ENCODE results near the gene CCDC201.

The CCDC201 gene

DNA sequence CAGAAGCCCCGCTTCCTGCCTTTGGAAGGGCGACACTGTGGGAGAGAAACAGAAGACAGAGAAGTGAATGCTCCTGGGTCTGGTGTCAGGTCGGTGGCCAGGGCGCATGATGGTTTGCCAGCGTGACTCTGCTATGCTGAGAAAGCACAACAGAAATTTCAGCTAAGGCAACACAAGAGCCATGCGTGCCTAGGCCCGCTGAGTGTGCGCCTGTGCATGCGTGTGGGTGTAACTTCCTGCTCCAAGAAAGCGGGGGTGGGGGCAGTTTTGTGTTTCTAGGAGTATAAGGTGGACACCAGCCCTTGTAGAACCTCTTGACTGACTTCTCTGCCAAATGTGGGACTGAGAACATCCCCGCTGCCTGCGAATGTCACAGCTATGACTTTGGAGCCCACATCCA lies 42.0 kb upstream of the CCDC201 start:
- H3K27me3 ChIP-seq (ENCODE audit: control insufficient read depth, insufficient read depth, low read length) = peaks cover 43% of the 10 kb centered on the region
- no peaks in the 10 kb centered on the region for H3K36me3 ChIP-seq (ENCODE audit: control insufficient read depth, insufficient read depth, low read length)
- H3K27ac ChIP-seq (ENCODE audit: low read depth, low read length) = no peak overlapping the region
- H3K9ac ChIP-seq (ENCODE audit: low read length) = no peak overlapping the region
- no peak overlapping the region for H3K4me3 ChIP-seq (ENCODE audit: low read depth, low read length)
- no peaks in the 10 kb centered on the region for H3K9me3 ChIP-seq (ENCODE audit: control insufficient read depth, insufficient read depth, low read depth, low read length)
- peaks cover 4% of the 10 kb centered on the region; the same call in 1 of the 2 replicates for H3K4me1 ChIP-seq (ENCODE audit: control insufficient read depth, insufficient read depth, low read length)

GRCh38 chr7:45912972-45913371 lies 40.1 kb upstream of the CCDC201 start:
- Histone ChIP-seq H3K9ac (ENCODE audit: low read length) (no peak overlapping the region), H3K4me1 (ENCODE audit: control insufficient read depth, insufficient read depth, low read length) (peaks cover 3% of the 10 kb centered on the region; the same call in 1 of the 2 replicates), H3K27me3 (ENCODE audit: control insufficient read depth, insufficient read depth, low read length) (peaks cover 23% of the 10 kb centered on the region), H3K27ac (ENCODE audit: low read depth, low read length) (no peak overlapping the region), H3K36me3 (ENCODE audit: control insufficient read depth, insufficient read depth, low read length) (no peaks in the 10 kb centered on the region), H3K4me3 (ENCODE audit: low read depth, low read length) (no peak overlapping the region), H3K9me3 (ENCODE audit: control insufficient read depth, insufficient read depth, low read depth, low read length) (no peaks in the 10 kb centered on the region)

DNA sequence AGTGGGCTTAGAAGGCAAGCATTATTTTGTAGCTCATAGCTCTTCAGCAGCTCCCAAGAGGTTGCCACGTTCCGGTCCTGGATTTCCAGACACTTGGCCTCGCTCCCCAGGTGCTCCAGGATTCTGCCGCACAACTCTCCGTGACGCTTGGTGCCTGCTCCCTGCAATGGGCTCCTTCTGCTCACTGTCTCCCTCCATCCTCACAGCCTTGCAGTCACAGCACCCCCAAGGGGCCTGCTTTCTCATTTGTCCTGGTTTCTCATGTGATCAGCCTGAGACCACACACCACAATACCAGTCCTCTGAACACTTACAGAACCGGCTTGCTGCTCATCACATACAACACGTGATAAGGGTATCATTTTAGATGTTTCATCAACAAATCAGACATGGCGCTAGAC lies 38.4 kb upstream of the CCDC201 start:
- Histone ChIP-seq H3K4me3 (ENCODE audit: low read depth, low read length) (no peak overlapping the region), H3K27ac (ENCODE audit: low read depth, low read length) (no peak overlapping the region), H3K36me3 (ENCODE audit: control insufficient read depth, insufficient read depth, low read length) (no peaks in the 10 kb centered on the region), H3K4me1 (ENCODE audit: control insufficient read depth, insufficient read depth, low read length) (no peaks in the 10 kb centered on the region), H3K9ac (ENCODE audit: low read length) (no peak overlapping the region), H3K9me3 (ENCODE audit: control insufficient read depth, insufficient read depth, low read depth, low read length) (no peaks in the 10 kb centered on the region), H3K27me3 (ENCODE audit: control insufficient read depth, insufficient read depth, low read length) (peaks cover 8% of the 10 kb centered on the region)

- H3K9ac ChIP-seq (ENCODE audit: low read length) = no peak overlapping the region
- H3K4me3 ChIP-seq (ENCODE audit: low read depth, low read length) = no peak overlapping the region
- H3K9me3 ChIP-seq (ENCODE audit: control insufficient read depth, insufficient read depth, low read depth, low read length) = no peaks in the 10 kb centered on the region
- H3K4me1 ChIP-seq (ENCODE audit: control insufficient read depth, insufficient read depth, low read length) = no peaks in the 10 kb centered on the region
- peaks cover 3% of the 10 kb centered on the region for H3K27me3 ChIP-seq (ENCODE audit: control insufficient read depth, insufficient read depth, low read length)
- no peaks in the 10 kb centered on the region for H3K36me3 ChIP-seq (ENCODE audit: control insufficient read depth, insufficient read depth, low read length)
- no peak overlapping the region for H3K27ac ChIP-seq (ENCODE audit: low read depth, low read length)
Observed at GRCh38 chr7:45910855-45911254, 38.0 kb upstream of the CCDC201 start.

DNA sequence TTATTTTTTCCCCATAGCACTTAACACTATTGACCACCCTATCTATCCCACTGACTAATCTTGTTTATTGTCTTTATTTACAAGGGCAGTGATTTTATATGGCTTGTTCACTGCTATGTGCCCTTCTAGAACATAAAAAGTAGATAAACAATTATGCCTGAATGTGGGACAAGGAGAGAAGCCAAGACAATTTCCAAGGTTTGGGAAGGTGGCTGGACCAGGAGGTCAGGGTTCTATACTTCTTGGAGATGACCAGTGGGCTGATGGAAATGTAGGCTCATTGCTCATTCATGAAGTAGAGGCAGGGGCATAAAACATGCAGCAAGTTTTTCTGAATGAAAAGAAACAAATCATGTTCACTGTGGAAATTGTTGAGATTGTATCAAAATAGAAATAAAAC lies 36.7 kb upstream of the CCDC201 start:
- no peaks in the 10 kb centered on the region for H3K4me1 ChIP-seq (ENCODE audit: control insufficient read depth, insufficient read depth, low read length)
- H3K27me3 ChIP-seq (ENCODE audit: control insufficient read depth, insufficient read depth, low read length) = no peaks in the 10 kb centered on the region
- H3K36me3 ChIP-seq (ENCODE audit: control insufficient read depth, insufficient read depth, low read length) = no peaks in the 10 kb centered on the region
- H3K27ac ChIP-seq (ENCODE audit: low read depth, low read length) = no peak overlapping the region
- H3K9me3 ChIP-seq (ENCODE audit: control insufficient read depth, insufficient read depth, low read depth, low read length) = no peaks in the 10 kb centered on the region
- no peak overlapping the region for H3K9ac ChIP-seq (ENCODE audit: low read length)
- no peak overlapping the region for H3K4me3 ChIP-seq (ENCODE audit: low read depth, low read length)

DNA sequence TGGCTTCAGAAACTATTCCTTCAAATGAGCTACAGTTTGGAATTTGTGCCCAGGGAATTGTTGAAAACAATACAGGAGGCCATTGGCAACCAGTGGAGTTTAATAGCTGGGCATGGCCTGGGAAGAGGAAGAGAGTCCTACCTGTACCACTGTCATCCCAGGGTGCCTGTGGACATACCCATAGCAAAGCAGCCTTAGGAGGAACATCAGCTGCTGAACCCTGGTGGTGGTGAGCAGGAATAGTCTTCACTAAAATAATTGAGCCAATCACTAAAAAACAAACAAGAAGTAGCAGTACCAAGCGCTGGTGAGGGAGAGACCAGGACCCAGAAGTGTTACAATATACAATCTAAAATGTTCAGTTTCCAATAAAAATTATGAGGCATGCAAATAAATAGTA lies 29.9 kb upstream of the CCDC201 start:
- H3K9me3 ChIP-seq (ENCODE audit: control insufficient read depth, insufficient read depth, low read depth, low read length) = no peaks in the 10 kb centered on the region
- no peaks in the 10 kb centered on the region for H3K36me3 ChIP-seq (ENCODE audit: control insufficient read depth, insufficient read depth, low read length)
- no peak overlapping the region for H3K4me3 ChIP-seq (ENCODE audit: low read depth, low read length)
- no peak overlapping the region for H3K9ac ChIP-seq (ENCODE audit: low read length)
- no peak overlapping the region for H3K27ac ChIP-seq (ENCODE audit: low read depth, low read length)
- H3K4me1 ChIP-seq (ENCODE audit: control insufficient read depth, insufficient read depth, low read length) = no peaks in the 10 kb centered on the region
- H3K27me3 ChIP-seq (ENCODE audit: control insufficient read depth, insufficient read depth, low read length) = no peaks in the 10 kb centered on the region

DNA sequence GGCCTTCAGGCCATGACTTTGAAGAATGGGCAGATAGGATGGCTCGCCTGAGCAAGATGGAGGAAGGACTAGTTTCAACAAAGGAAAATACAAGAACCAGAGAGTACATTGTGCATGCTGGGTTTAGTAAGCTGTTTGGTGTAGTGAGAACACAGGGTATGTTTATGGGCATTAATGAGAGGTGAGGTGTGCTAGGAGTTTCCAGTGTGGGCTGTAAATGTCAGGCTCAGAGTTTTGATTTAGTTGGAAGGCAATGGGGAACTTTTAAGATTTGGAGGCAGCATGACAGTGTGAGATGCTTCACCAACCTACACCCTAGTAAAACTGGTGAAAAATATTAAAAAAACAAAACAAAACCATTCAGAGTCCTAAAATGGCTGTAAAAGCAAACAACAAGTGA lies 28.7 kb upstream of the CCDC201 start:
- Histone ChIP-seq H3K9me3 (ENCODE audit: control insufficient read depth, insufficient read depth, low read depth, low read length) (no peaks in the 10 kb centered on the region), H3K9ac (ENCODE audit: low read length) (no peak overlapping the region), H3K27ac (ENCODE audit: low read depth, low read length) (no peak overlapping the region), H3K4me3 (ENCODE audit: low read depth, low read length) (no peak overlapping the region), H3K36me3 (ENCODE audit: control insufficient read depth, insufficient read depth, low read length) (no peaks in the 10 kb centered on the region), H3K27me3 (ENCODE audit: control insufficient read depth, insufficient read depth, low read length) (no peaks in the 10 kb centered on the region), H3K4me1 (ENCODE audit: control insufficient read depth, insufficient read depth, low read length) (no peaks in the 10 kb centered on the region)

GRCh38 chr7:45898222-45898621 lies 25.3 kb upstream of the CCDC201 start:
- Histone ChIP-seq H3K9ac (ENCODE audit: low read length) (no peak overlapping the region), H3K36me3 (ENCODE audit: control insufficient read depth, insufficient read depth, low read length) (no peaks in the 10 kb centered on the region), H3K9me3 (ENCODE audit: control insufficient read depth, insufficient read depth, low read depth, low read length) (no peaks in the 10 kb centered on the region), H3K27me3 (ENCODE audit: control insufficient read depth, insufficient read depth, low read length) (peaks cover 6% of the 10 kb centered on the region; the same call in 1 of the 2 replicates), H3K4me3 (ENCODE audit: low read depth, low read length) (no peak overlapping the region), H3K4me1 (ENCODE audit: control insufficient read depth, insufficient read depth, low read length) (no peaks in the 10 kb centered on the region), H3K27ac (ENCODE audit: low read depth, low read length) (no peak overlapping the region)

GRCh38 chr7:45897042-45897690 lies 24.3 kb upstream of the CCDC201 start:
- H3K4me3 ChIP-seq (ENCODE audit: low read depth, low read length) = no peak overlapping the region
- no peaks in the 10 kb centered on the region for H3K9me3 ChIP-seq (ENCODE audit: control insufficient read depth, insufficient read depth, low read depth, low read length)
- H3K36me3 ChIP-seq (ENCODE audit: control insufficient read depth, insufficient read depth, low read length) = no peaks in the 10 kb centered on the region
- peaks cover 9% of the 10 kb centered on the region; the same call in 1 of the 2 replicates for H3K27me3 ChIP-seq (ENCODE audit: control insufficient read depth, insufficient read depth, low read length)
- no peak overlapping the region for H3K9ac ChIP-seq (ENCODE audit: low read length)
- no peaks in the 10 kb centered on the region for H3K4me1 ChIP-seq (ENCODE audit: control insufficient read depth, insufficient read depth, low read length)
- H3K27ac ChIP-seq (ENCODE audit: low read depth, low read length) = no peak overlapping the region

DNA sequence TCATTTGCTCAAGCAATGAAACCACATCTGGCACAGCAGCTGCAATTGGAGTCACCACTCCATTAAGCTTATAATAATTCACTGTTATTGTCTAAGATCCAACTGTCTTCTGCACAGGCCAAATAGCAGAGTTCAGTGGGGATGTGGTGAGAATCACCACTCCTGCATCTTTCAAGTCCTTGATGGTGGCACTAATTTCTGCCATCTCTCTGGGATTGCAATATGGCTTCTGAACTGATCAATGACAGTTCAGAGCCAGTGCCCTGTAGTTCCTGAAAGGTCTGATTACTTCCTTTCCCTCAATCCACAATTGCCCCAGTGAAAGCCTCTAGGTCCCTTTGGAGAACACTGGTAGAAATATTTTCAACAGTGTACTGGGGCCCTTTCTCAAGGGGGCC lies 21.8 kb upstream of the CCDC201 start:
- Histone ChIP-seq H3K27me3 (ENCODE audit: control insufficient read depth, insufficient read depth, low read length) (peaks cover 31% of the 10 kb centered on the region), H3K9ac (ENCODE audit: low read length) (no peak overlapping the region), H3K27ac (ENCODE audit: low read depth, low read length) (no peak overlapping the region), H3K4me3 (ENCODE audit: low read depth, low read length) (no peak overlapping the region), H3K4me1 (ENCODE audit: control insufficient read depth, insufficient read depth, low read length) (peaks cover under 1% of the 10 kb centered on the region; the same call in 1 of the 2 replicates), H3K36me3 (ENCODE audit: control insufficient read depth, insufficient read depth, low read length) (no peaks in the 10 kb centered on the region), H3K9me3 (ENCODE audit: control insufficient read depth, insufficient read depth, low read depth, low read length) (no peaks in the 10 kb centered on the region)

GRCh38 chr7:45893996-45894664 lies 21.2 kb upstream of the CCDC201 start:
- no peak overlapping the region for H3K27ac ChIP-seq (ENCODE audit: low read depth, low read length)
- no peak overlapping the region for H3K9ac ChIP-seq (ENCODE audit: low read length)
- H3K4me1 ChIP-seq (ENCODE audit: control insufficient read depth, insufficient read depth, low read length) = peaks cover 6% of the 10 kb centered on the region
- H3K27me3 ChIP-seq (ENCODE audit: control insufficient read depth, insufficient read depth, low read length) = peaks cover 36% of the 10 kb centered on the region
- no peaks in the 10 kb centered on the region for H3K9me3 ChIP-seq (ENCODE audit: control insufficient read depth, insufficient read depth, low read depth, low read length)
- H3K4me3 ChIP-seq (ENCODE audit: low read depth, low read length) = no peak overlapping the region
- H3K36me3 ChIP-seq (ENCODE audit: control insufficient read depth, insufficient read depth, low read length) = no peaks in the 10 kb centered on the region
